ENCODE measurements around the gene KCNJ6.
"Not testable (repeated sequence)": the region's sequence is repeated elsewhere in the genome, so short reads cannot be mapped to it uniquely, and the experiment has no call there.

KCNJ6 gene

GRCh38 chr21:37769656-37770055, 146.6 kb downstream of the KCNJ6 start:
- DNase-seq (ENCODE audit: low read depth), result no peak

GRCh38 chr21:37767984-37768383, 148.3 kb downstream of the KCNJ6 start:
- DNase-seq (ENCODE audit: low read depth), result no peak

GRCh38 chr21:37766129-37766528, 150.1 kb downstream of the KCNJ6 start:
- no peak for DNase-seq (ENCODE audit: low read depth)

GRCh38 chr21:37765221-37765900, 150.9 kb downstream of the KCNJ6 start:
- DNase-seq (ENCODE audit: low read depth), result no peak

- DNase-seq (ENCODE audit: low read depth), result no peak
These were observed 151.6 kb downstream of the KCNJ6 start for GRCh38 chr21:37764691-37765090.

- no peak for DNase-seq (ENCODE audit: low read depth)
These were observed 153.0 kb downstream of the KCNJ6 start for GRCh38 chr21:37763298-37763697.

GRCh38 chr21:37762606-37763005, 153.7 kb downstream of the KCNJ6 start:
- DNase-seq (ENCODE audit: low read depth), result no peak

- DNase-seq (ENCODE audit: low read depth), result not testable (repeated sequence)
These were observed 154.9 kb downstream of the KCNJ6 start for GRCh38 chr21:37761406-37761805.

- no peak for DNase-seq (ENCODE audit: low read depth)
These were observed 156.5 kb downstream of the KCNJ6 start for GRCh38 chr21:37759777-37760176.

GRCh38 chr21:37758982-37759381, 157.3 kb downstream of the KCNJ6 start:
- DNase-seq (ENCODE audit: low read depth), result no peak

- DNase-seq (ENCODE audit: low read depth), result no peak
These were observed 158.5 kb downstream of the KCNJ6 start for GRCh38 chr21:37757606-37758376.

- DNase-seq (ENCODE audit: low read depth), result no peak
These were observed 163.1 kb downstream of the KCNJ6 start for GRCh38 chr21:37753122-37753599.

GRCh38 chr21:37751268-37751975, 164.8 kb downstream of the KCNJ6 start:
- no peak for DNase-seq (ENCODE audit: low read depth)

- no peak for DNase-seq (ENCODE audit: low read depth)
These were observed 167.1 kb downstream of the KCNJ6 start for GRCh38 chr21:37749132-37749531.

GRCh38 chr21:37748351-37748750, 167.9 kb downstream of the KCNJ6 start:
- DNase-seq (ENCODE audit: low read depth), result no peak

- DNase-seq (ENCODE audit: low read depth), result no peak
These were observed 169.4 kb downstream of the KCNJ6 start for GRCh38 chr21:37746849-37747248.

- no peak for DNase-seq (ENCODE audit: low read depth)
These were observed 171.7 kb downstream of the KCNJ6 start for GRCh38 chr21:37744551-37744950.

- DNase-seq (ENCODE audit: low read depth), result no peak
These were observed 173.7 kb downstream of the KCNJ6 start for GRCh38 chr21:37742532-37742931.

GRCh38 chr21:37742115-37742514, 174.1 kb downstream of the KCNJ6 start:
- no peak for DNase-seq (ENCODE audit: low read depth)

GRCh38 chr21:37737996-37738395, 178.3 kb downstream of the KCNJ6 start:
- DNase-seq (ENCODE audit: low read depth), result no peak

- DNase-seq (ENCODE audit: low read depth), result no peak
These were observed 178.8 kb downstream of the KCNJ6 start for GRCh38 chr21:37737507-37737906.

- DNase-seq (ENCODE audit: low read depth), result no peak
These were observed 181.4 kb downstream of the KCNJ6 start for GRCh38 chr21:37734846-37735245.

- no peak for DNase-seq (ENCODE audit: low read depth)
These were observed 183.3 kb downstream of the KCNJ6 start for GRCh38 chr21:37732927-37733326.

Measured in stimulated activated CD8-positive, alpha-beta memory T cell treated with anti-CD3 and anti-CD28 coated beads, Interleukin-7, amount 100 ng/mL, for 24 hours (primary cell).